GM12878 (cell line): ENCODE results near the gene ZFYVE19. TPM values are rescaled to one million over a fixed set of nuclear protein-coding genes. Genes with fewer than 3 reads are reported as not detected.

Source experiments
- ATAC-seq: fragments of 200-7000 bp; cut with Tn5 transposase; 3 replicates; pipeline ENCODE4 v1.9.1; 2020; ENCODE audit warnings: mild to moderate bottlenecking, moderate library complexity
- BruUV-seq: library from RNA; stranded (reverse); fragments of 400-500 nt; replicated peaks from 2 replicates; lab custom pipeline; 2021; lab: Mats Ljungman, UMichigan
- CTCF ChIA-PET: fragments of 300-600 bp; sonication (Branson Sonifier 250); formaldehyde crosslinking; extraction: SDS; loops from one replicate; lab custom pipeline; 2021; ENCODE audit warnings: inconsistent platforms; lab: Yijun Ruan, JAX
- POLR2A ChIA-PET: fragments of 350-600 bp; formaldehyde crosslinking; extraction: SDS; loops from one replicate; lab custom pipeline; 2021; ENCODE audit warnings: inconsistent platforms; lab: Charles Lee
- RAD21 ChIA-PET: fragments of 300-600 bp; sonication (Branson Sonifier 250); formaldehyde crosslinking; loops from one replicate; lab custom pipeline; 2023; ENCODE audit warnings: antibody characterized with exemption; ENCODE audit not compliant: unreplicated experiment; lab: Charles Lee
- SMC1A ChIA-PET: fragments of 300-600 bp; sonication (Branson Sonifier 250); formaldehyde crosslinking; loops from one replicate; lab custom pipeline; 2023; ENCODE audit not compliant: unreplicated experiment, uncharacterized antibody; lab: Charles Lee
- DNase-seq: peaks from one replicate; pipeline ENCODE4 v3.0.0-alpha.2; 2011; ENCODE audit warnings: low read depth, low spot score
- FAIRE-seq: peaks from 3 replicates; lab custom pipeline; 2011; peaks lifted over from hg19 to GRCh38; lab: Jason Lieb, UNC
- H2AFZ ChIP-seq: 2 replicates; pipeline ENCODE4 v1.6.0; 2011; ENCODE audit warnings: low read depth, low read length, control low read depth; ENCODE audit not compliant: control insufficient read depth
- H3K27ac ChIP-seq: 2 replicates; pipeline ENCODE4 v1.5.1; 2011; ENCODE audit warnings: control low read depth; ENCODE audit not compliant: control insufficient read depth, insufficient read depth
- H3K27me3 ChIP-seq, 2 experiments: replicated peaks in 1 of 2; 2 replicates each; pipeline versions ENCODE4 v1.6.0 to v1.6.1; 2011; ENCODE audit warnings: low read length in 1 of 2; ENCODE audit not compliant: control insufficient read depth in 2 of 2, insufficient read depth in 2 of 2
- H3K36me3 ChIP-seq, 2 experiments: 2 replicates each; pipeline ENCODE4 v1.5.1; 2011; ENCODE audit warnings: low read length in 1 of 2; ENCODE audit not compliant: control insufficient read depth in 2 of 2, insufficient read depth in 2 of 2
- H3K4me1 ChIP-seq: 2 replicates; pipeline ENCODE4 v1.6.1; 2011; ENCODE audit warnings: mild to moderate bottlenecking, low read length, moderate library complexity, mixed read lengths; ENCODE audit not compliant: control insufficient read depth, insufficient read depth
- H3K4me2 ChIP-seq: 2 replicates; pipeline ENCODE4 v1.6.0; 2011; ENCODE audit warnings: control low read depth; ENCODE audit not compliant: control insufficient read depth, insufficient read depth
- H3K4me3 ChIP-seq: fragments of 200-600 bp; sonication (generic); 2 replicates; pipeline ENCODE4 v1.5.1; 2016
- H3K79me2 ChIP-seq: 2 replicates; pipeline ENCODE4 v1.6.0; 2011; ENCODE audit warnings: low read length; ENCODE audit not compliant: control insufficient read depth, insufficient read depth
- H3K9ac ChIP-seq: 2 replicates; pipeline ENCODE4 v1.8.0; 2011; ENCODE audit warnings: low read length, control low read depth, mixed read lengths; ENCODE audit not compliant: control insufficient read depth, insufficient read depth
- H3K9me3 ChIP-seq: replicated peaks from 3 replicates; pipeline ENCODE4 v1.5.1; 2011; ENCODE audit warnings: mild to moderate bottlenecking, low read length; ENCODE audit not compliant: control insufficient read depth, insufficient read depth
- H4K20me1 ChIP-seq: 2 replicates; pipeline ENCODE4 v1.6.0; 2011; ENCODE audit not compliant: control insufficient read depth, insufficient read depth
- CREB1 ChIP-seq: IDR thresholded peaks from 2 replicates; pipeline ENCODE4 v1.6.1; 2012; ENCODE audit warnings: low read depth, mild to moderate bottlenecking, inconsistent platforms
- CREM ChIP-seq: IDR thresholded peaks from 2 replicates; pipeline ENCODE4 v1.6.1; 2014; ENCODE audit warnings: antibody characterized with exemption, low read depth
- ESRRA ChIP-seq: IDR thresholded peaks from 2 replicates; pipeline ENCODE4 v1.6.1; 2012; ENCODE audit warnings: mild to moderate bottlenecking, low read length, improper control_type of control experiment
- MYB ChIP-seq: fragments of 150-350 bp; IDR thresholded peaks from 2 replicates; pipeline ENCODE4 v1.6.1; 2014; ENCODE audit warnings: mild to moderate bottlenecking, low read depth, low read length, borderline replicate concordance
- NFXL1 ChIP-seq: fragments of 450-650 bp; IDR thresholded peaks from 2 replicates; pipeline ENCODE4 v1.6.1; 2017; ENCODE audit warnings: antibody characterized with exemption, mild to moderate bottlenecking, borderline replicate concordance
- POU2F2 ChIP-seq: IDR thresholded peaks from 3 replicates; pipeline ENCODE4 v1.6.1; 2011; ENCODE audit warnings: low read depth, mild to moderate bottlenecking, low read length, borderline replicate concordance
- RB1 ChIP-seq: fragments of 450-650 bp; formaldehyde crosslinking; IDR thresholded peaks from 2 replicates; pipeline ENCODE4 v1.6.1; 2017; ENCODE audit warnings: mild to moderate bottlenecking, borderline replicate concordance
- RELA ChIP-seq: fragments of 450-650 bp; IDR thresholded peaks from 2 replicates; pipeline ENCODE4 v1.8.0; 2014; ENCODE audit warnings: borderline replicate concordance; ENCODE audit not compliant: partially characterized antibody
- TCF3 ChIP-seq: IDR thresholded peaks from 2 replicates; pipeline ENCODE4 v1.6.1; 2012; ENCODE audit warnings: low read depth, mild to moderate bottlenecking, low read length, borderline replicate concordance; ENCODE audit not compliant: insufficient read depth
- WGBS: methylation state at CpG from one replicate; pipeline ENCODE4 v1.1.6; 2016; ENCODE audit warnings: low lambda C conversion rate; ENCODE audit not compliant: insufficient replicate concordance, insufficient coverage; ENCODE audit errors: missing lambda C conversion rate; 5-methylcytosine and 5-hydroxymethylcytosine counted together
- in situ Hi-C: fragments of 300-500 bp; cut with MboI; formaldehyde crosslinking; loops from 9 replicates; pipeline ENCODE4 v1.14.3; 2018; ENCODE audit warnings: mixed read lengths
- intact Hi-C: fragments of 100-400 bp; cut with micrococcal nuclease; formaldehyde crosslinking; loops from one replicate; pipeline ENCODE4 v1.14.2; 2022; ENCODE audit not compliant: unreplicated experiment
- polyA plus RNA-seq, 11 experiments: library from polyadenylated mRNA; depleted of rRNA in 4 of 11; unstranded in 6 of 11; stranded (reverse) in 5 of 11; fragments of >200 nt; fragmentation: Nextera tagmentation in 4 of 11; fragmentation: Illumina TruSeq in 1 of 11; extraction: Ambion mirVana in 4 of 11; extraction: Trizol in 1 of 11; gene quantifications; 1 replicate in 1 of 11; 2 replicates in 10 of 11; pipeline versions ENCODE4 v1.2.1 to v1.2.3, GENCODE V29; 2011 to 2016; ENCODE audit warnings: inconsistent platforms in 2 of 11, missing spikeins in 2 of 11, low read depth in 1 of 11
- total RNA-seq, 4 experiments: library from RNA; depleted of rRNA in 3 of 4; stranded (reverse); fragments of >200 nt in 3 of 4; fragmentation: Illumina TruSeq in 1 of 4; extraction: Trizol in 1 of 4; gene quantifications; 2 replicates each; pipeline versions ENCODE4 v1.2.1 to v1.2.3, GENCODE V29; 2013 to 2021
- TF ChIP-seq, protein P1 (sequence below): fragments of 450-650 bp; IDR thresholded peaks from 2 replicates; pipeline ENCODE4 v1.6.1; 2016; ENCODE audit warnings: mild to moderate bottlenecking
- TF ChIP-seq, protein P2 (sequence below): IDR thresholded peaks from 2 replicates; pipeline ENCODE4 v1.6.1; 2012; ENCODE audit warnings: low read depth, low read length, improper control_type of control experiment
- TF ChIP-seq, protein P3 (sequence below): fragments of 450-650 bp; formaldehyde crosslinking; IDR thresholded peaks from 2 replicates; pipeline ENCODE4 v1.4.0; 2020; ENCODE audit warnings: mild to moderate bottlenecking, moderate library complexity

Gene ZFYVE19
- total and polyA plus RNA-seq, 10 of the 15 experiments (the other 5 are each of a cell fraction or from before 2014, with no cell fraction given) = 1.7 to 36.3 (median 17.0) TPM

DNA sequence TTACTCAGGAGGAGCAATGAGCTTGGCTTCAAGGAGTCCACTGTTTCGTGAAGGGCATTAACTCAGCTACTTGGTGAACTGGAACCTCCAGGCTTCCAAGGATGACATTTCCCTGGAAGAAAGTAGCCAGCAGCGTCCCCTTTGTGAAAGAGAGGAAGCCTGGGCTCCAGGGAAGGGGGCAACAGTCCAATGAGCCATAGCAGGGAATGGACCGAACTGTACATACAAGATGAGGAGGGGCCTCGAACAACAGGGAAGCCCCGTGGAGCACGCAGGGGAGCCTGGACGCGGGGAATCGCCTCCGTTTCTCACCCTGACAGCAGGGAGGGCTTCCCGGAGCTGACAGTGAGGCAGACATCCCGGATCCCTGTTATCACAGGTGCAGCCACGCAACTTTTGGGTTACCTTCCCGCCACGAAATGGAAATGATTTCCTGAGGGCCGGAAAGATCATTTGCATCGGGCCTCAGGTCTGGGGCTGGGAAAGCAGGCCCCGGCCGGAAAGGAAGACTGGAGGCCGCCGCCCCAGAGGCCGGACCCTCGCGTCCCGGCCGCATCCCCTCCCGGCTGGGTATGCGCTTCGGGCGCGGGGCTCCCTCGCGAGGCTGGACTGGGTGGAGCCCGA, 36.5 kb downstream of the ZFYVE19 start:
- H3K79me2 ChIP-seq = no peaks in the 10 kb centered on the region
- H4K20me1 ChIP-seq = no peaks in the 10 kb centered on the region
- no peaks in the 10 kb centered on the region for H3K36me3 ChIP-seq
- 15% methylated on average over 34 of the region's 34 CpGs for WGBS
- intact Hi-C loops = loop anchor here (10.0 kb wide), 1 partner anchor 271 kb away; the partner anchor contains the start of gene INO80
- no peak for ATAC-seq
- TF ChIP-seq RELA = no peak
- TF ChIP-seq TCF3 = no peak
- TF ChIP-seq, protein P1, sequence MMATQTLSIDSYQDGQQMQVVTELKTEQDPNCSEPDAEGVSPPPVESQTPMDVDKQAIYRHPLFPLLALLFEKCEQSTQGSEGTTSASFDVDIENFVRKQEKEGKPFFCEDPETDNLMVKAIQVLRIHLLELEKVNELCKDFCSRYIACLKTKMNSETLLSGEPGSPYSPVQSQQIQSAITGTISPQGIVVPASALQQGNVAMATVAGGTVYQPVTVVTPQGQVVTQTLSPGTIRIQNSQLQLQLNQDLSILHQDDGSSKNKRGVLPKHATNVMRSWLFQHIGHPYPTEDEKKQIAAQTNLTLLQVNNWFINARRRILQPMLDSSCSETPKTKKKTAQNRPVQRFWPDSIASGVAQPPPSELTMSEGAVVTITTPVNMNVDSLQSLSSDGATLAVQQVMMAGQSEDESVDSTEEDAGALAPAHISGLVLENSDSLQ = no peak
- TF ChIP-seq, protein P2, sequence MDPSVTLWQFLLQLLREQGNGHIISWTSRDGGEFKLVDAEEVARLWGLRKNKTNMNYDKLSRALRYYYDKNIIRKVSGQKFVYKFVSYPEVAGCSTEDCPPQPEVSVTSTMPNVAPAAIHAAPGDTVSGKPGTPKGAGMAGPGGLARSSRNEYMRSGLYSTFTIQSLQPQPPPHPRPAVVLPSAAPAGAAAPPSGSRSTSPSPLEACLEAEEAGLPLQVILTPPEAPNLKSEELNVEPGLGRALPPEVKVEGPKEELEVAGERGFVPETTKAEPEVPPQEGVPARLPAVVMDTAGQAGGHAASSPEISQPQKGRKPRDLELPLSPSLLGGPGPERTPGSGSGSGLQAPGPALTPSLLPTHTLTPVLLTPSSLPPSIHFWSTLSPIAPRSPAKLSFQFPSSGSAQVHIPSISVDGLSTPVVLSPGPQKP = no peak
- no peak for TF ChIP-seq NFXL1
- TF ChIP-seq RB1 = no peak
- TF ChIP-seq CREM = no peak
- no peak for TF ChIP-seq ESRRA
- no peak for TF ChIP-seq POU2F2
- no peak for TF ChIP-seq MYB
- no peak for TF ChIP-seq CREB1
- TF ChIP-seq, protein P3, sequence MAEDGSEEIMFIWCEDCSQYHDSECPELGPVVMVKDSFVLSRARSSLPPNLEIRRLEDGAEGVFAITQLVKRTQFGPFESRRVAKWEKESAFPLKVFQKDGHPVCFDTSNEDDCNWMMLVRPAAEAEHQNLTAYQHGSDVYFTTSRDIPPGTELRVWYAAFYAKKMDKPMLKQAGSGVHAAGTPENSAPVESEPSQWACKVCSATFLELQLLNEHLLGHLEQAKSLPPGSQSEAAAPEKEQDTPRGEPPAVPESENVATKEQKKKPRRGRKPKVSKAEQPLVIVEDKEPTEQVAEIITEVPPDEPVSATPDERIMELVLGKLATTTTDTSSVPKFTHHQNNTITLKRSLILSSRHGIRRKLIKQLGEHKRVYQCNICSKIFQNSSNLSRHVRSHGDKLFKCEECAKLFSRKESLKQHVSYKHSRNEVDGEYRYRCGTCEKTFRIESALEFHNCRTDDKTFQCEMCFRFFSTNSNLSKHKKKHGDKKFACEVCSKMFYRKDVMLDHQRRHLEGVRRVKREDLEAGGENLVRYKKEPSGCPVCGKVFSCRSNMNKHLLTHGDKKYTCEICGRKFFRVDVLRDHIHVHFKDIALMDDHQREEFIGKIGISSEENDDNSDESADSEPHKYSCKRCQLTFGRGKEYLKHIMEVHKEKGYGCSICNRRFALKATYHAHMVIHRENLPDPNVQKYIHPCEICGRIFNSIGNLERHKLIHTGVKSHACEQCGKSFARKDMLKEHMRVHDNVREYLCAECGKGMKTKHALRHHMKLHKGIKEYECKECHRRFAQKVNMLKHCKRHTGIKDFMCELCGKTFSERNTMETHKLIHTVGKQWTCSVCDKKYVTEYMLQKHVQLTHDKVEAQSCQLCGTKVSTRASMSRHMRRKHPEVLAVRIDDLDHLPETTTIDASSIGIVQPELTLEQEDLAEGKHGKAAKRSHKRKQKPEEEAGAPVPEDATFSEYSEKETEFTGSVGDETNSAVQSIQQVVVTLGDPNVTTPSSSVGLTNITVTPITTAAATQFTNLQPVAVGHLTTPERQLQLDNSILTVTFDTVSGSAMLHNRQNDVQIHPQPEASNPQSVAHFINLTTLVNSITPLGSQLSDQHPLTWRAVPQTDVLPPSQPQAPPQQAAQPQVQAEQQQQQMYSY (CRISPR knock-in tag) = no peak
- no TSS peak for BruUV-seq
- no peaks in the 10 kb centered on the region for H3K9me3 ChIP-seq
- ChIA-PET POLR2A (interaction anchor here (0.5 to 5.0 kb wide), 6 partner anchors 16 to 335 kb away, joined by 3 to 39 read pairs (median 4); partner anchors contain the start of genes RHOV and VPS18), SMC1A (interaction anchor here (0.9 to 2.2 kb wide), 5 partner anchors 12 to 48 kb away, joined by 3 to 7 read pairs (median 3); no protein-coding TSS in a partner anchor), RAD21 (interaction anchor here (0.6 to 5.0 kb wide), 12 partner anchors 15 to 278 kb away, joined by 3 to 41 read pairs (median 4); partner anchors contain the start of genes CCDC32, DNAJC17, VPS18 and ZFYVE19), CTCF (interaction anchor here (1.5 to 8.8 kb wide), 4 partner anchors 15 to 61 kb away, joined by 3 to 140 read pairs (median 20); partner anchors contain the start of gene VPS18)
- H3K4me1 ChIP-seq = peaks cover 26% of the 10 kb centered on the region
- peaks cover 1 to 3% of the 10 kb centered on the region in 2 experiments; a peak in 1 of 4 replicates for H3K27me3 ChIP-seq
- in situ Hi-C loops = no loop called here
- peak overlapping the region; percentile 98; the same call in 1 of the 2 replicates for H3K4me2 ChIP-seq
- no peak for DNase-seq
- H3K27ac ChIP-seq = no peak overlapping the region
- FAIRE-seq = no peak
- H2AFZ ChIP-seq = peak overlapping the region; percentile 86
- H3K9ac ChIP-seq = no peak overlapping the region
- H3K4me3 ChIP-seq = peak overlapping the region; percentile 75; the same call in 1 of the 2 replicates
